Spleen (tissue), 7 donors: ENCODE data around the gene CLMN.

ENCODE experiments used
- CTCF ChIP-seq, 11 experiments: fragments of 200-600 bp in 7 of 11; fragments of 450-650 bp in 4 of 11; sonication (generic) in 4 of 11; IDR thresholded peaks in 8 of 11; conservative IDR thresholded peaks in 3 of 11; 1 replicate in 7 of 11; 2 replicates in 4 of 11; pipeline versions ENCODE4 v1.4.0 to v1.8.0; 2016 to 2021; ENCODE audit warnings: antibody characterized with exemption in 11 of 11, inconsistent platforms in 4 of 11, mild to moderate bottlenecking in 1 of 11
- POLR2AphosphoS5 ChIP-seq, 3 donors: sonication (generic); formaldehyde crosslinking; IDR thresholded peaks; one replicate each; pipeline ENCODE4 v1.5.1; 2017; ENCODE audit warnings: antibody characterized with exemption in 3 of 3
- donor health status: DM: no; HTN: no; CAD: no; lungs with moderate emphysema.
- donor health status: DM: no; HTN: no; CAD: no.
- donor health status: DM: no; HTN: no; CAD: no.

- TF ChIP-seq POLR2AphosphoS5 (IDR thresholded peaks at IDR 0.05) (no peak), CTCF (IDR thresholded peaks at IDR 0.05 in 8 of 11, conservative IDR thresholded peaks at IDR 0.05 in 3 of 11) (no peak)
These were observed 178.0 kb downstream of the CLMN start for GRCh38 chr14:95141684-95142083.
